Heart left ventricle (tissue), 16 donors: Measurements from ENCODE around the gene TRDN. TPM values are rescaled to one million over a fixed set of nuclear protein-coding genes. Genes with fewer than 3 reads are reported as not detected.

Experiments
- ATAC-seq, 4 donors: fragments of 200-7000 bp; cut with Tn5 transposase; one replicate each; pipeline ENCODE4 v1.9.1; 2020 to 2022; ENCODE audit warnings: moderate library complexity in 4 of 4, mild to moderate bottlenecking in 3 of 4, moderate number of reproducible peaks in 1 of 4
- DNase-seq, 5 donors: peaks; one replicate each; pipeline ENCODE4 v3.0.0-alpha.2; 2020
- H3K27ac ChIP-seq, 12 donors: fragments of 200-600 bp; sonication (generic) in 4 of 12; one replicate each; pipeline versions ENCODE4 v1.5.0 to v1.8.0; 2016 to 2022; ENCODE audit warnings: mild to moderate bottlenecking in 2 of 12
- H3K27me3 ChIP-seq, 9 donors: fragments of 200-600 bp; sonication (generic) in 2 of 9; one replicate each; pipeline versions ENCODE4 v1.5.1 to v1.8.0; 2016 to 2022; ENCODE audit warnings: mild to moderate bottlenecking in 3 of 9
- H3K36me3 ChIP-seq, 9 donors: fragments of 200-600 bp; sonication (generic) in 2 of 9; one replicate each; pipeline versions ENCODE4 v1.5.0 to v1.8.0; 2018 to 2022; ENCODE audit warnings: mild to moderate bottlenecking in 2 of 9
- H3K4me1 ChIP-seq, 12 donors: fragments of 200-600 bp; sonication (generic) in 4 of 12; one replicate each; pipeline versions ENCODE4 v1.5.0 to v1.8.0; 2016 to 2022; ENCODE audit warnings: mild to moderate bottlenecking in 3 of 12
- H3K4me3 ChIP-seq, 12 donors: fragments of 200-600 bp; sonication (generic) in 4 of 12; one replicate each; pipeline versions ENCODE4 v1.5.0 to v1.8.0; 2017 to 2022; ENCODE audit warnings: mild to moderate bottlenecking in 9 of 12, moderate library complexity in 4 of 12
- H3K9me3 ChIP-seq, 12 donors: fragments of 200-600 bp; sonication (generic) in 4 of 12; one replicate each; pipeline versions ENCODE4 v1.5.0 to v1.8.0; 2016 to 2022; ENCODE audit warnings: mild to moderate bottlenecking in 1 of 12
- POLR2A ChIP-seq, 2 donors: fragments of 450-650 bp; IDR thresholded peaks; one replicate each; pipeline ENCODE4 v1.6.1; 2017; ENCODE audit warnings: antibody characterized with exemption in 2 of 2, mild to moderate bottlenecking in 2 of 2, moderate library complexity in 2 of 2
- WGBS, 4 donors: extraction: QIAGEN DNeasy Blood & Tissue Kit in 2 of 4; methylation state at CpG; one replicate each; pipeline versions ENCODE4 v1.1.5 to v1.1.7; 2013 to 2018; 5-methylcytosine and 5-hydroxymethylcytosine counted together
- intact Hi-C, 10 donors: fragments of 100-400 bp; cut with DNase I; formaldehyde crosslinking; loops; one replicate each; pipeline versions ENCODE4 v1.11.1 to v1.14.2; 2022
- polyA plus RNA-seq, 2 donors: library from polyadenylated mRNA; stranded (reverse); fragments of 200-250 nt; gene quantifications; one replicate each; pipeline ENCODE4 v1.2.3, GENCODE V29; 2013
- total RNA-seq, 9 donors: library from RNA; depleted of rRNA in 2 of 9; stranded (reverse); fragments of >200 nt in 2 of 9; fragmentation: NEBNext Ultra II Directional in 3 of 9; extraction: Animal tissue kit (Norgen Biotek cat#: 25700) in 3 of 9; gene quantifications; one replicate each; pipeline versions ENCODE4 v1.1.0 to v1.2.4, GENCODE V29; 2016 to 2023
- TF ChIP-seq, protein P1 (sequence below), 12 donors: fragments of 200-600 bp; sonication (generic) in 4 of 12; IDR thresholded peaks; one replicate each; pipeline versions ENCODE4 v1.5.0 to v1.8.0; 2018 to 2022; ENCODE audit warnings: antibody characterized with exemption in 12 of 12, mild to moderate bottlenecking in 5 of 12
- donor health status: ischemic (EF 13 %, LVEDD 7.1; RV severe dilation, severe dysfunction).
- donor health status: healthy with polysubstance abuse.
- donor health status: DM: no; HTN: yes; CAD: no.
- donor health status: DM: no; HTN: no; CAD: no.
- donor health status: ischemic (EF 25% LVEDD 6.9; RV normal size, moderate dysfunction).
- donor health status: ischemic (EF 25% LVEDD 5.7; RV mildly dilated, moderate dysfunction).
- donor health status: healthy.
- donor health status: DM: yes; HTN: yes; CAD: no.
- donor health status: ischemic (EF 35%, LVEDD 5.7; RV mildly dilated, moderate dysfunction).
- donor health status: nonischemic (EF 11% LVEDD 7.7; RV severe dilation, severe dysfunction).
- donor health status: DM: yes; HTN: yes; CAD: no.
- donor health status: PGD.
- donor health status: ischemic (EF 29% LVEDD 5.4; RV normal size, mild dysfunction).
- donor health status: nonischemic (EF 23%, LVEDD 6.1; RV moderate dilation, normal function).

The TRDN gene
- total and polyA plus RNA-seq, 11 donors: 39.0 to 577 (median 381) TPM

DNA sequence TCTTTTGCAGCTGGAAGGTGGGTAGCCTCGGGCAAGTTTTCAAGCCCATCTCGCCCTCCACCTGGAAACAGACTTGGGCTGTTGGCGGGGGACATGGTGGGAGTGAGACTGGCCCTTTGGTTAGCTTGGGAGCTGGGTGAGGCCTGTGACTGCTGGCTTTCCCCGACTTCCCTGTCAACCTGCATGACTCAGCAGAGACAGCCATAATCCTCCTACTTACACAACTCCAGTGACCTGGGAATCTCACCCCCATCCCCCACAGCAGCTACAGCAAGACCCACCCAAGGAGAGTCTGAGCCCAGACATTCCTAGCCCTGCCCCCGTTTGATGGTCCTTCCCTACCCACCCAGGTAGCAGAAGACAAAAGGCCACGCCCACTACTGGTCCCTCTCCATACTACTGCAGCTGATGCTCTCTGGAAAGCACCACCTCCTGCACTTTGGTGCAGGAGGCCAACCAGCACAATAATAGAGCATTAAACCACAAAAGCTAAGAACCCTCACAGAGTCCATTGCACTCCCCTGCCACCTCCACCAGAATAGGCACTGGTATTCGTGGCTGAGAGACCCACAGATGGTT, 188.4 kb downstream of the TRDN start:
- H3K9me3 ChIP-seq: peaks cover 0 to 25% (median 0%) of the 10 kb centered on the region in 12 donors
- DNase-seq (no peak), ATAC-seq (peak in 3 of 4 donors; percentile 16 to 51 (median 34))
- no peak overlapping the region for H3K4me3 ChIP-seq
- intact Hi-C loops: no loop called here
- 63 to 82% (median 79%) methylated on average over 6 to 7 of the region's 7 CpGs for WGBS, 4 donors
- no peaks in the 10 kb centered on the region for H3K27me3 ChIP-seq
- no peak for TF ChIP-seq POLR2A (IDR thresholded peaks at IDR 0.05)
- TF ChIP-seq, protein P1, sequence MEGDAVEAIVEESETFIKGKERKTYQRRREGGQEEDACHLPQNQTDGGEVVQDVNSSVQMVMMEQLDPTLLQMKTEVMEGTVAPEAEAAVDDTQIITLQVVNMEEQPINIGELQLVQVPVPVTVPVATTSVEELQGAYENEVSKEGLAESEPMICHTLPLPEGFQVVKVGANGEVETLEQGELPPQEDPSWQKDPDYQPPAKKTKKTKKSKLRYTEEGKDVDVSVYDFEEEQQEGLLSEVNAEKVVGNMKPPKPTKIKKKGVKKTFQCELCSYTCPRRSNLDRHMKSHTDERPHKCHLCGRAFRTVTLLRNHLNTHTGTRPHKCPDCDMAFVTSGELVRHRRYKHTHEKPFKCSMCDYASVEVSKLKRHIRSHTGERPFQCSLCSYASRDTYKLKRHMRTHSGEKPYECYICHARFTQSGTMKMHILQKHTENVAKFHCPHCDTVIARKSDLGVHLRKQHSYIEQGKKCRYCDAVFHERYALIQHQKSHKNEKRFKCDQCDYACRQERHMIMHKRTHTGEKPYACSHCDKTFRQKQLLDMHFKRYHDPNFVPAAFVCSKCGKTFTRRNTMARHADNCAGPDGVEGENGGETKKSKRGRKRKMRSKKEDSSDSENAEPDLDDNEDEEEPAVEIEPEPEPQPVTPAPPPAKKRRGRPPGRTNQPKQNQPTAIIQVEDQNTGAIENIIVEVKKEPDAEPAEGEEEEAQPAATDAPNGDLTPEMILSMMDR (IDR thresholded peaks at IDR 0.05): no peak
- peak overlapping the region in 3 of 12 donors; percentile 3 to 19 (median 10) for H3K27ac ChIP-seq
- peaks cover 0 to 12% (median 0%) of the 10 kb centered on the region in 12 donors for H3K4me1 ChIP-seq
- peaks cover 0 to 26% (median 0%) of the 10 kb centered on the region in 9 donors for H3K36me3 ChIP-seq

DNA sequence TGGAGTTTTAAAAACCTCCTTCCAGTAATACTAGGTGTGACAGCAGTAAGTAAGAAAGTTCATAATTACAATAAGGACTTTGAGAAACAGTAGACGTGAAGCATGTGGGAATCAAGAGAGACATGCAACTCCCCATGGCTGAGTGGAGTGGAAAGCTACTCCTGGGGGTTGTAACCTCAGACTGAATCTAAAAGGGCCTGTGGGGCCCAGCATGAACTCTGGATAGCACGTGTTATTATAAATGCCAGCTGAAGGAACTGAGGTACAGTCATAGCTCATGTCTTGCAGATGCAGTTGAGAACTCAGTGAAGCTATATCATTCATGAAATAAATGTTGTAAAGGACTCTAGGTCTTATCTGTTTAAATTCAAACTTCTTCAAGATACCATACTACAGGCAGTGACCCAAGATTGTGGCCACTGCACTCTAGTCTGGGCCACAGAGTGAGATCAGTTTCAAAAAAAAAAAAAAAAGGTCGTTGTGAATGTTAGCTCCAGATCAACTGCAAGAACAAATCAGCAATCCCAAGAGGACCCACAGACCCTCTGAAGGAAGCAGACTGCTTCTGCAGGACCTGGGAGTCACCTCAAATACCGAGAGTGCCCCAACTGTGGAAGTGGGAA, 189.3 kb downstream of the TRDN start:
- ATAC-seq: peak in 2 of 4 donors; percentile 22 to 28
- Histone ChIP-seq H3K27ac (peak overlapping the region in 3 of 12 donors; percentile 12 to 19 (median 14)), H3K4me1 (peaks cover 0 to 12% (median 0%) of the 10 kb centered on the region in 12 donors), H3K27me3 (no peaks in the 10 kb centered on the region), H3K9me3 (peaks cover 0 to 35% (median 0%) of the 10 kb centered on the region in 12 donors), H3K4me3 (no peak overlapping the region), H3K36me3 (peaks cover 0 to 26% (median 0%) of the 10 kb centered on the region in 9 donors)
- no peak for DNase-seq
- TF ChIP-seq, protein P1 (IDR thresholded peaks at IDR 0.05): no peak
- no peak for TF ChIP-seq POLR2A (IDR thresholded peaks at IDR 0.05)
- intact Hi-C loops: no loop called here
- WGBS, 4 donors: 66 to 80% (median 70%) methylated on average over 4 of the region's 4 CpGs

DNA sequence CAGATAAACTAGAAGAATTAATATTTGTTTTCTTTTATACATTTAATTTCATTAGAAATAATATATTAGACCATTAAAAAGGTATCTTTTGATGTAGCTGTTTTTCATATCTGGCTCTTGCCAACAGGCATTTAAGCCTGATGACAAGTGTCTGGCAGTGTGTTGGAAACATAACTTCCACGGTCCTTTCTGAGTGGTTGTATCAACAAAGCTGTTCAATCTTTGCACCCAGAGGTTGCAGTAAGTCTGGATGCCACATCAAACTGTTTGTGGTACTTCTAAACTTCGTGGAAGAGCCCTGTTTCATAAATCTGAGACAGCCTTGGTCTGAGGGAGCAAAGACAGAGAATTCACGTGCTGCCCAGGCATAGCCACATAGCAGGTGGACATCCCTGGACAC, 197.4 kb downstream of the TRDN start:
- H3K4me1 ChIP-seq: peaks cover 0 to 7% (median 0%) of the 10 kb centered on the region in 12 donors
- H3K27me3 ChIP-seq: no peaks in the 10 kb centered on the region
- peak overlapping the region; percentile 59 to 95 (median 80) for H3K27ac ChIP-seq
- intact Hi-C loops: loop anchor here in 1 of 10 donors (10.0 kb wide), 1 partner anchor 185 kb away; no protein-coding TSS in a partner anchor
- peak overlapping the region; percentile 34 to 63 (median 54) for H3K4me3 ChIP-seq
- DNase-seq: peak in 3 of 5 donors; percentile 37 to 41 (median 39)
- no peaks in the 10 kb centered on the region for H3K36me3 ChIP-seq
- ATAC-seq: peak; percentile 72 to 86 (median 82)
- TF ChIP-seq, protein P1 (IDR thresholded peaks at IDR 0.05): no peak
- TF ChIP-seq POLR2A (IDR thresholded peaks at IDR 0.05): peak in 1 of 2 donors; percentile 29
- H3K9me3 ChIP-seq: peaks cover 0 to 11% (median 0%) of the 10 kb centered on the region in 12 donors
- 15 to 33% (median 23%) methylated on average over 3 of the region's 3 CpGs for WGBS, 4 donors

DNA sequence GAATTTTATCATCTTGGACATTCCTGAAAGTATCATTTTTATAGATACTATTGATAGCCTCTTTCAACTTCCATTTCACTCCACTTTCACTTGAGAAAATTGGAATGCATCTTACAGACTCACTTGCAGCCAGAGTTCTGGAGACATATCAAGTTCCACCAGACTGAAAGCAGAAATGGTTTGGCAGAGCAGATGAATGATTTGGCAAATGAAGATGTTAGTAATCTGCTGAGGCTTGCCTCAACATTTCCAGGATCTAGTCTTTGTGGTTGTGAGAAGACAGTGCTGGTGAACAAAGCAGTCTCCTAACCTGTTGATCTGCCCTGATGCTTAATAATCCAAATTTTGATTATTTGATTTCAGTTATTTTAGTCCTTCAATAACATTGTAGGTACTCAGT, 202.6 kb downstream of the TRDN start:
- no peak overlapping the region for H3K4me3 ChIP-seq
- no peaks in the 10 kb centered on the region for H3K36me3 ChIP-seq
- intact Hi-C loops: loop anchor here in 1 of 10 donors (10.0 kb wide), 1 partner anchor 191 kb away; no protein-coding TSS in a partner anchor
- ATAC-seq (peak in 3 of 4 donors; percentile 51 to 59 (median 55)), DNase-seq (no peak)
- no peak for TF ChIP-seq POLR2A (IDR thresholded peaks at IDR 0.05)
- TF ChIP-seq, protein P1 (IDR thresholded peaks at IDR 0.05): no peak
- peaks cover 0 to 8% (median 3%) of the 10 kb centered on the region in 12 donors for H3K4me1 ChIP-seq
- no peaks in the 10 kb centered on the region for H3K27me3 ChIP-seq
- H3K27ac ChIP-seq: peak overlapping the region in 4 of 12 donors; percentile 9 to 37 (median 24)
- H3K9me3 ChIP-seq: no peaks in the 10 kb centered on the region
